Measurements from ENCODE around the gene SLC1A5. TPM values are rescaled to one million over a fixed set of nuclear protein-coding genes. Genes with fewer than 3 reads are reported as not detected.
A peak's percentile ranks its signal among the peaks of the same experiment; 100 is the strongest.
"Not testable (repeated sequence)": the region's sequence is repeated elsewhere in the genome, so short reads cannot be mapped to it uniquely, and the experiment has no call there.

SLC1A5 gene
- total RNA-seq, 6 experiments from 2014 or later = 1.8 to 8.0 (median 4.4) TPM

- Histone ChIP-seq H3K27ac (no peak overlapping the region), H3K27me3 (no peaks in the 10 kb centered on the region), H3K9me3 (no peaks in the 10 kb centered on the region), H3K4me3 (no peak overlapping the region), H3K36me3 (no peaks in the 10 kb centered on the region), H3K4me1 (no peaks in the 10 kb centered on the region)
- no peak for ATAC-seq
- intact Hi-C loops (cut with DNase I) = no loop called here
- DNase-seq = no peak
- no peak for TF ChIP-seq POLR2A (IDR thresholded peaks at IDR 0.05)
- TF ChIP-seq, protein P1, sequence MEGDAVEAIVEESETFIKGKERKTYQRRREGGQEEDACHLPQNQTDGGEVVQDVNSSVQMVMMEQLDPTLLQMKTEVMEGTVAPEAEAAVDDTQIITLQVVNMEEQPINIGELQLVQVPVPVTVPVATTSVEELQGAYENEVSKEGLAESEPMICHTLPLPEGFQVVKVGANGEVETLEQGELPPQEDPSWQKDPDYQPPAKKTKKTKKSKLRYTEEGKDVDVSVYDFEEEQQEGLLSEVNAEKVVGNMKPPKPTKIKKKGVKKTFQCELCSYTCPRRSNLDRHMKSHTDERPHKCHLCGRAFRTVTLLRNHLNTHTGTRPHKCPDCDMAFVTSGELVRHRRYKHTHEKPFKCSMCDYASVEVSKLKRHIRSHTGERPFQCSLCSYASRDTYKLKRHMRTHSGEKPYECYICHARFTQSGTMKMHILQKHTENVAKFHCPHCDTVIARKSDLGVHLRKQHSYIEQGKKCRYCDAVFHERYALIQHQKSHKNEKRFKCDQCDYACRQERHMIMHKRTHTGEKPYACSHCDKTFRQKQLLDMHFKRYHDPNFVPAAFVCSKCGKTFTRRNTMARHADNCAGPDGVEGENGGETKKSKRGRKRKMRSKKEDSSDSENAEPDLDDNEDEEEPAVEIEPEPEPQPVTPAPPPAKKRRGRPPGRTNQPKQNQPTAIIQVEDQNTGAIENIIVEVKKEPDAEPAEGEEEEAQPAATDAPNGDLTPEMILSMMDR (IDR thresholded peaks at IDR 0.05) = no peak
- 20% methylated on average over 1 of the region's 6 CpGs for WGBS (ENCODE audit: insufficient coverage, low coverage, low lambda C conversion rate, missing lambda C conversion rate)
Measured at GRCh38 chr19:46823049-46823448, 34.7 kb upstream of the SLC1A5 start.

- H3K4me1 ChIP-seq; H3K36me3 ChIP-seq; H3K27me3 ChIP-seq; intact Hi-C loops (cut with DNase I); ATAC-seq; H3K9me3 ChIP-seq; H3K27ac ChIP-seq; DNase-seq; H3K4me3 ChIP-seq: not testable (repeated sequence)
- WGBS (ENCODE audit: insufficient coverage, low coverage, low lambda C conversion rate, missing lambda C conversion rate) = 85% methylated on average over 4 of the region's 4 CpGs
Measured at GRCh38 chr19:46822410-46822787, 34.0 kb upstream of the SLC1A5 start.

GRCh38 chr19:46821512-46822409, 33.4 kb upstream of the SLC1A5 start:
- WGBS (ENCODE audit: insufficient coverage, low coverage, low lambda C conversion rate, missing lambda C conversion rate) = 86% methylated on average over 5 of the region's 18 CpGs
- Histone ChIP-seq H3K27me3 (no peaks in the 10 kb centered on the region), H3K9me3 (no peaks in the 10 kb centered on the region), H3K36me3 (no peaks in the 10 kb centered on the region), H3K27ac (no peak overlapping the region), H3K4me1 (no peaks in the 10 kb centered on the region), H3K4me3 (no peak overlapping the region)
- peak in 3 of 4 donors; percentile 16 to 37 (median 21) for ATAC-seq
- TF ChIP-seq POLR2A (IDR thresholded peaks at IDR 0.05) = no peak
- TF ChIP-seq, protein P1 (IDR thresholded peaks at IDR 0.05) = no peak
- no peak for DNase-seq
- intact Hi-C loops (cut with DNase I) = no loop called here

DNA sequence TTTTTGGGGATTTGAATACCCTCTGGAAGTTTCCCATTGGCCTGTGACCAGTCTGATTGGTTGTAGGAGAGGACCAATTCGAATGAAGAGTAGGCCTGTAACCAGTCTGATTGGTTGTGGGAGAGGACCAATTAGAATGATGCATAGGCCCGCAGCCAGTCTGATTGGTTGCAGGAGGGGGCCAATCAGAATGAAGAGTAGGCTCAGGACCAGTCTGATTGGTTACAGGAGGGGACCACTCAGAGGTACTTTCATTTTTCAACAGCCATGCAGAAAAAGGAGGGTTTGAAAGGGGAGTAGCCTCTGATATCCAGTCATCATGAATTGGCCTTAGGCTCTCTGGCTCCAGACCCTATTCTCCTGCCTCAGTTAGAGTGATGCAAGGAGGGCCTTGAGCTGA, 30.4 kb upstream of the SLC1A5 start:
- intact Hi-C loops (cut with DNase I) = no loop called here
- no peak for DNase-seq
- 86% methylated on average over 1 of the region's 2 CpGs for WGBS (ENCODE audit: insufficient coverage, low coverage, low lambda C conversion rate, missing lambda C conversion rate)

More for the DNA sequence above, 30.4 kb upstream of the SLC1A5 start:
- no peak for ATAC-seq
- Histone ChIP-seq H3K9me3 (no peaks in the 10 kb centered on the region), H3K27me3 (no peaks in the 10 kb centered on the region), H3K27ac (no peak overlapping the region), H3K36me3 (no peaks in the 10 kb centered on the region), H3K4me3 (no peak overlapping the region), H3K4me1 (peaks cover 0 to 8% (median 0%) of the 10 kb centered on the region in 4 donors)
- TF ChIP-seq, protein P1 (IDR thresholded peaks at IDR 0.05) = no peak
- no peak for TF ChIP-seq POLR2A (IDR thresholded peaks at IDR 0.05)
